ENCODE results near the gene GAB4.

The GAB4 gene

GRCh38 chr22:16962501-16962900, 45.5 kb downstream of the GAB4 start:
- DNase-seq (ENCODE audit: low read depth): no peak
- H3K4me3 ChIP-seq (ENCODE audit: low read depth, low read length): no peak overlapping the region
- in situ Hi-C loops (cut with HindIII; ENCODE audit: low sequenced_read_pairs): no loop called here
- TF ChIP-seq CTCF (IDR thresholded peaks at IDR 0.05; ENCODE audit: low read depth, low read length, missing control alignments): no peak

- no peak for DNase-seq (ENCODE audit: low read depth)
- no peak overlapping the region for H3K4me3 ChIP-seq (ENCODE audit: low read depth, low read length)
- in situ Hi-C loops (cut with HindIII; ENCODE audit: low sequenced_read_pairs): no loop called here
- TF ChIP-seq CTCF (IDR thresholded peaks at IDR 0.05; ENCODE audit: low read depth, low read length, missing control alignments): no peak
These were observed 46.4 kb downstream of the GAB4 start for GRCh38 chr22:16961477-16962186.

GRCh38 chr22:16960884-16961249, 47.2 kb downstream of the GAB4 start:
- in situ Hi-C loops (cut with HindIII; ENCODE audit: low sequenced_read_pairs): no loop called here
- TF ChIP-seq CTCF (IDR thresholded peaks at IDR 0.05; ENCODE audit: low read depth, low read length, missing control alignments): no peak
- H3K4me3 ChIP-seq (ENCODE audit: low read depth, low read length): no peak overlapping the region
- no peak for DNase-seq (ENCODE audit: low read depth)

GRCh38 chr22:16960220-16960883, 47.7 kb downstream of the GAB4 start:
- in situ Hi-C loops (cut with HindIII; ENCODE audit: low sequenced_read_pairs): no loop called here
- no peak for TF ChIP-seq CTCF (IDR thresholded peaks at IDR 0.05; ENCODE audit: low read depth, low read length, missing control alignments)
- no peak overlapping the region for H3K4me3 ChIP-seq (ENCODE audit: low read depth, low read length)

GRCh38 chr22:16959345-16959930, 48.6 kb downstream of the GAB4 start:
- no peak for TF ChIP-seq CTCF (IDR thresholded peaks at IDR 0.05; ENCODE audit: low read depth, low read length, missing control alignments)
- in situ Hi-C loops (cut with HindIII; ENCODE audit: low sequenced_read_pairs): no loop called here
- no peak overlapping the region for H3K4me3 ChIP-seq (ENCODE audit: low read depth, low read length)
- DNase-seq (ENCODE audit: low read depth): no peak

More at GRCh38 chr22:16960220-16960883, 47.7 kb downstream of the GAB4 start:
- DNase-seq (ENCODE audit: low read depth): no peak

GRCh38 chr22:16958475-16958874, 49.5 kb downstream of the GAB4 start:
- TF ChIP-seq CTCF (IDR thresholded peaks at IDR 0.05; ENCODE audit: low read depth, low read length, missing control alignments): no peak
- no peak overlapping the region for H3K4me3 ChIP-seq (ENCODE audit: low read depth, low read length)
- no peak for DNase-seq (ENCODE audit: low read depth)
- in situ Hi-C loops (cut with HindIII; ENCODE audit: low sequenced_read_pairs): no loop called here

Measured in astrocyte of the cerebellum (primary cell).